Stimulated activated CD8-positive, alpha-beta memory T cell treated with anti-CD3 and anti-CD28 coated beads, Interleukin-4, amount 100 ng/mL, for 1 hour (primary cell): ENCODE measurements around the gene SERPINB7.

Experiments used
- DNase-seq, 2 donors: peaks; one replicate each; pipeline ENCODE4 v3.0.0-alpha.2; 2020; ENCODE audit warnings: low read depth in 2 of 2, low spot score in 1 of 2

SERPINB7 gene

GRCh38 chr18:63843008-63843407 is 67.8 kb downstream of the SERPINB7 start:
- no peak for DNase-seq

DNA sequence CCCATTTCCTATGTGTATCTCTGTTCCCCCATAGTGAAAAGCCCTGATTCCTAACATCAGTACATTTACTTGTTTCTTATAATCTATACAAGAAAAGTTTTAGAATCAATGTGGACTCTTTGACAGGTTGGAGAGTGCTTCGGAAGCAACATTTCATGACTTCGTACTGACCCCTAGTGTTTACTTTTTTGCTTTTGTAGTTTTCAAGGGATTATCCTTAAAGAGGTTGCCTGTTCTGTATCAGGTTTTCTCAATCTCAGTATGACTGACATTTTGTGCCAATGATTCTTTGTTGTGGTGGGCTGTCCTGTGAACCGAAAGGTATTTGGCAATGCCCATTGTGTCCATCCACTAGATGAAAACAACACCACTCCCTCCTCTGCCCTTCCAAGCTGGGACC is 69.0 kb downstream of the SERPINB7 start:
- no peak for DNase-seq

GRCh38 chr18:63848159-63848558 is 72.9 kb downstream of the SERPINB7 start:
- no peak for DNase-seq

DNA sequence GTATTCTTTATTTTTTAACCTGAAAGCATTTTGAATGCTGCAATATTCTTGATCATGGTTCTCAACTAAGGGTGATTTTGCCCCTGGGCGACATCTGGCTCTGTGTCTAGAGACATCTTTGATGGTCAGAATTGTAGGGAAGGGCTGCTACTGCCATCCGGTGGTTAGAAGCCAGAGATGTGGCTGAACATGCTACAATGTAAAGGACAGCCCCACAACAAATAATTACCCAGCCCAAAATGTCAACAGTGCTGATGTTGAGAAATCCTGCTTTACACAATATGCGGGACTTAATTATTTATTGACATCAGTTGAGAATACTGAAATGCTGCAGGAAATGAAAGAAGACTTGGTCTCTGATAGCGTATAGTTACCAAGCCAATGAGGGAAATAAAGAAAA is 74.8 kb downstream of the SERPINB7 start:
- DNase-seq: no peak

DNA sequence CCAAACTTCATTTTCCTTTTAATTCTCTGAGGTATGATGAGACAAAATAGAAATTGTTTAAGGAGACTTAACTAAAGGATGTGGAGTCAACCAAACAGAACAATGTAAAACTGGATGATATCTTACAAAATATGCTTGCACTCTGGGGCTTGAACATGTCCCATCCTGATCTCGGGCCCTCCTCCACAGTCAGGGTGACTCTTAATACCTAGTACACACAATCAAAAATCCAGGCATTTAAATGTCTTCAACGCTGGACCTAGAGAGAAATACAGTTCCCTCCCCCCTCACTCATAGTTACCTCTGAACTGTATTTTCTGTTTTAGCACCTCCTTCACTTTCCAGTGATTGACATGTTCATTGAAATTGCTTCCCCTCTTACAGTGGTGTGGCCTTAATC is 75.4 kb downstream of the SERPINB7 start:
- DNase-seq: no peak
